Panc1 (cell line): ENCODE results near the gene LRCH1.

Experiments used
- CTCF ChIP-seq: fragments of 450-650 bp; IDR thresholded peaks from 2 replicates; pipeline ENCODE4 v1.5.1; 2017; ENCODE audit warnings: mild to moderate bottlenecking
- REST ChIP-seq, 2 experiments: IDR thresholded peaks; 2 replicates each; pipeline ENCODE4 v1.6.1; 2011 to 2012; ENCODE audit warnings: low read depth in 2 of 2, control low read depth in 1 of 2, low read length in 1 of 2, mild to moderate bottlenecking in 1 of 2, moderate library complexity in 1 of 2; ENCODE audit not compliant: insufficient read depth in 1 of 2
- SIN3A ChIP-seq: IDR thresholded peaks from 2 replicates; pipeline ENCODE4 v1.6.1; 2012; ENCODE audit warnings: low read depth, mild to moderate bottlenecking, low read length, moderate library complexity, borderline replicate concordance; ENCODE audit not compliant: insufficient read depth

GRCh38 chr13:46544811-46545210 is 8.2 kb upstream of the LRCH1 start:
- TF ChIP-seq CTCF (no peak), SIN3A (no peak), REST (IDR thresholded peaks at IDR 0.05; ENCODE audit: insufficient read depth in 1 of 2, low read depth in 2 of 2, low read length in 1 of 2) (no peak)
